GM23248 (cell line): ENCODE data around the gene GRAMD1B.

Experiments used
- EZH2 ChIP-seq: fragments of 200-600 bp; sonication (generic); IDR thresholded peaks from 2 replicates; pipeline ENCODE4 v1.6.1; 2018; ENCODE audit warnings: antibody characterized with exemption, mild to moderate bottlenecking; ENCODE audit not compliant: insufficient read depth, poor library complexity, severe bottlenecking
- EZH2phosphoT487 ChIP-seq: fragments of 200-600 bp; sonication (generic); IDR thresholded peaks from 2 replicates; pipeline ENCODE4 v1.6.1; 2018; ENCODE audit warnings: antibody characterized with exemption, moderate library complexity, mild to moderate bottlenecking, low read depth; ENCODE audit not compliant: insufficient read depth

- TF ChIP-seq EZH2phosphoT487, result no peak
- TF ChIP-seq EZH2, result no peak
Measured at GRCh38 chr11:123587559-123587958, 157.5 kb downstream of the GRAMD1B start.
